ENCODE data around the gene CTNNA3. TPM values are rescaled to one million over a fixed set of nuclear protein-coding genes. Genes with fewer than 3 reads are reported as not detected.

CTNNA3 gene
- total RNA-seq, 4 donors from 2014 or later, result 1.5 to 9.8 (median 4.3) TPM

DNA sequence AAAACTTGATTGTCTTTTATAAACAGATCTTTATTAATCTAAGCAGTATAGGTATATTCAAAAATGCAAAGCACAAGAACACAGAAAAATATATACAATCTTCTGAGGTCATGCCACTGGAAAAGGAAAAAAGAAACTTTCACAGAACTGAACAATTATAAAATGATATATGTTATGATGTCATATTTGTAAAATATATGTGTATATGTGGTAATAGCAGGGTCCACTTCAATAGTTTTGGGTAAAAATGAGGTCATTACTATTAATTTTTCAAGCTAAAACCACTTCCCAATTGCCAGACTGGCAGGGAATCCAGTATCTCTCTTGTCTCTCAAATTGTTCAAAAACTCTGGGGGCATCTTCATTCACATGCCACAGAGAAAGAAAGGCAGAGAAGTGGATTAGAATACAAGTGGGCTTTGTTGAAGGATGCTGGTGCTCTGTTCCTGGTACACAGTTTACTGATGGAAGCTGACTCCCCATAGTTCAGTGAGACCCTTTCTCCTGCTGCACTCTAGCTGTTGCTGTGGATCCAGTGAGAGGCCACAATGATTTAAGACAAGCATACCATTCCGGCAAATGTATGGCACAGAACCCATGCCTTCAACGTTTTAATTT lies 19.7 kb downstream of the CTNNA3 start:
- no peaks in the 10 kb centered on the region for H3K27me3 ChIP-seq
- no peaks in the 10 kb centered on the region for H3K9me3 ChIP-seq
- no peak overlapping the region for H3K4me3 ChIP-seq
- no peak overlapping the region for H3K27ac ChIP-seq
- H3K4me1 ChIP-seq, result no peaks in the 10 kb centered on the region
- intact Hi-C loops (cut with DNase I; ENCODE audit: low total_unique reads), result no loop called here
- DNase-seq, result no peak
- TF ChIP-seq, protein P1, sequence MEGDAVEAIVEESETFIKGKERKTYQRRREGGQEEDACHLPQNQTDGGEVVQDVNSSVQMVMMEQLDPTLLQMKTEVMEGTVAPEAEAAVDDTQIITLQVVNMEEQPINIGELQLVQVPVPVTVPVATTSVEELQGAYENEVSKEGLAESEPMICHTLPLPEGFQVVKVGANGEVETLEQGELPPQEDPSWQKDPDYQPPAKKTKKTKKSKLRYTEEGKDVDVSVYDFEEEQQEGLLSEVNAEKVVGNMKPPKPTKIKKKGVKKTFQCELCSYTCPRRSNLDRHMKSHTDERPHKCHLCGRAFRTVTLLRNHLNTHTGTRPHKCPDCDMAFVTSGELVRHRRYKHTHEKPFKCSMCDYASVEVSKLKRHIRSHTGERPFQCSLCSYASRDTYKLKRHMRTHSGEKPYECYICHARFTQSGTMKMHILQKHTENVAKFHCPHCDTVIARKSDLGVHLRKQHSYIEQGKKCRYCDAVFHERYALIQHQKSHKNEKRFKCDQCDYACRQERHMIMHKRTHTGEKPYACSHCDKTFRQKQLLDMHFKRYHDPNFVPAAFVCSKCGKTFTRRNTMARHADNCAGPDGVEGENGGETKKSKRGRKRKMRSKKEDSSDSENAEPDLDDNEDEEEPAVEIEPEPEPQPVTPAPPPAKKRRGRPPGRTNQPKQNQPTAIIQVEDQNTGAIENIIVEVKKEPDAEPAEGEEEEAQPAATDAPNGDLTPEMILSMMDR (IDR thresholded peaks at IDR 0.05), result no peak
- no peak for TF ChIP-seq POLR2A (IDR thresholded peaks at IDR 0.05)
- no peaks in the 10 kb centered on the region for H3K36me3 ChIP-seq

DNA sequence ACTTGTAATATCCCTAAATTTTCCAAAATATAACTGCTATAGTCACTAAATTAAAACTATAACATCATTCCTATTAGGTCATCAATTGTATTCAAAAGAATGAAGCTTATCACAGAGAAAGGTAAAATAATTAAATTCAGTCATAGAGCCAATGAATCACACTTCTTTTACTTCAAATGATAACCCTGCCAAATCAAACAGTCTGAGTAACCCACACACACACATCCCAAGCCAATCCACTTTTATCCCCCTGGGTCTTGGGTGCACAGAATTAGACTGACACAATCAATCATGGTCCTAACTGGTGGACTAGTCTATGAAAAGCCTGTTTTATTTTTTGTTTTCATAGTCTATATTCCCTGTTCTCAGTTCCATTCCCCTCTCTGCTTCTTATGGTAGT lies 25.6 kb downstream of the CTNNA3 start:
- no peaks in the 10 kb centered on the region for H3K9me3 ChIP-seq
- H3K27me3 ChIP-seq, result no peaks in the 10 kb centered on the region
- no peaks in the 10 kb centered on the region for H3K4me1 ChIP-seq
- intact Hi-C loops (cut with DNase I; ENCODE audit: low total_unique reads), result no loop called here
- H3K27ac ChIP-seq, result no peak overlapping the region
- DNase-seq, result no peak
- no peak overlapping the region for H3K4me3 ChIP-seq
- H3K36me3 ChIP-seq, result no peaks in the 10 kb centered on the region
- TF ChIP-seq POLR2A (IDR thresholded peaks at IDR 0.05), result no peak
- TF ChIP-seq, protein P1 (IDR thresholded peaks at IDR 0.05), result no peak

DNA sequence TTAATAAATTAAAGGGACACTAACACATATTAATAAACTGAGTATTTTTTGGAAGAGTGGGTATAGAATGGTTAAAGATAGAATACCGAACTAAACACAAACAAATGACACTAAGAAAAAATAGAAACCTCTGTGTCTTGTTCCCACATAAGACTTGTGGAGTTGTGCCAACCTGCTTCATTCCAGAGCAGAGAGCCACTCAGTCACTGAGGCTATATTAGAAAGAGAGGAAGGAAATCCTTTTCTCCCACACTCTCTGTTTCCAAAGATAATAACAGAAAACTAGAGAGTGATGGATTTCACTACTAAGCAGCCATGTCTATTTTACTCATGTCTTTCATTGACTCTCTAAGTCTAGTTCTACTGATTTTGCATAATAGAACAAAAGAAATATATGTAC lies 26.0 kb downstream of the CTNNA3 start:
- H3K9me3 ChIP-seq, result no peaks in the 10 kb centered on the region
- no peaks in the 10 kb centered on the region for H3K27me3 ChIP-seq
- no peak overlapping the region for H3K4me3 ChIP-seq
- no peaks in the 10 kb centered on the region for H3K36me3 ChIP-seq
- H3K4me1 ChIP-seq, result no peaks in the 10 kb centered on the region
- intact Hi-C loops (cut with DNase I; ENCODE audit: low total_unique reads), result no loop called here
- no peak for TF ChIP-seq POLR2A (IDR thresholded peaks at IDR 0.05)
- TF ChIP-seq, protein P1 (IDR thresholded peaks at IDR 0.05), result no peak
- no peak for DNase-seq
- H3K27ac ChIP-seq, result no peak overlapping the region

DNA sequence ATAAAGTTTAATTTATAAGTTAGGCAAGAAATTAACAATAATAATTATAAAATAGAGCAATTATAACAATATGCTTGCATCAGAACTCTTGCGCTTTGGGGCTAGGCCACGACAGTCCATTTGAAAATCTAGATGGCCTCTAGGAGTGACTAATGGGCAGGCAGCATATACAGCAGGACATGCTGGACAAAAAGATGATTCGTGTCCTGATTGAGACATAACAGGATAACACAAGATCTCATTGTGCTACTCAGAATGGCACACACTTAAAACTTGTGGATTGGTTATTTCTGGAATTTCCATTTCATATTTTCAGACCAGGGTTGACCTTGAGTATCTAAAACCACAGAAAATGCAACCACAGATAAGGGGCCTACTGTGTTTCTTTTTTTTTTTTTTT lies 27.5 kb downstream of the CTNNA3 start:
- H3K36me3 ChIP-seq, result no peaks in the 10 kb centered on the region
- no peak overlapping the region for H3K4me3 ChIP-seq
- TF ChIP-seq, protein P1 (IDR thresholded peaks at IDR 0.05), result no peak
- TF ChIP-seq POLR2A (IDR thresholded peaks at IDR 0.05), result no peak
- no peaks in the 10 kb centered on the region for H3K27me3 ChIP-seq
- no peak for DNase-seq
- no peaks in the 10 kb centered on the region for H3K4me1 ChIP-seq
- no peaks in the 10 kb centered on the region for H3K9me3 ChIP-seq
- intact Hi-C loops (cut with DNase I; ENCODE audit: low total_unique reads), result no loop called here
- H3K27ac ChIP-seq, result no peak overlapping the region

DNA sequence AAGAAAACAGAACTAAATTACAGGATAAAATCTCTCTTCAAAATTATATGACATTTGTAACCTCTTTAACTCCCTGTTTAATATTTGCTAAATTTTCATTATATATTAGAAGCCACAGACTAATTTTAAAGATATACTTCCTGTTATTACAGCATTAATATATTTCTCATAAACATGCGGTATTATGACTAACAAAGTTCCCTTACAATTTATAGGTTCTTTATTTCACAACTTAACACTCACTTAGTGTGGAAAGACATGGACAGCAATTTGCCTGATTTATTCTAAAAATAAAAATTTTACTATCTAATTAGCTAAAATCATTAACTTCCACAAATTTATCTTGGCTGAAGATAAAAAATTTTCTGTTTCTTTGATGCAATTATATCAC lies 29.0 kb downstream of the CTNNA3 start:
- H3K4me3 ChIP-seq, result no peak overlapping the region

More for the DNA sequence above, 29.0 kb downstream of the CTNNA3 start:
- no peaks in the 10 kb centered on the region for H3K27me3 ChIP-seq
- no peaks in the 10 kb centered on the region for H3K4me1 ChIP-seq
- H3K27ac ChIP-seq, result no peak overlapping the region
- H3K9me3 ChIP-seq, result no peaks in the 10 kb centered on the region
- H3K36me3 ChIP-seq, result no peaks in the 10 kb centered on the region
- intact Hi-C loops (cut with DNase I; ENCODE audit: low total_unique reads), result no loop called here
- TF ChIP-seq, protein P1 (IDR thresholded peaks at IDR 0.05), result no peak
- no peak for TF ChIP-seq POLR2A (IDR thresholded peaks at IDR 0.05)
- no peak for DNase-seq

Measured in uterus (tissue), 4 donors.